MM.1S (cell line): ENCODE data around the gene DCHS1.
A peak's percentile ranks its signal among the peaks of the same experiment; 100 is the strongest.

Experiments used
- DNase-seq: peaks from one replicate; pipeline ENCODE4 v3.0.0-alpha.2; 2015
- H2AFZ ChIP-seq: fragments of 300-600 bp; sonication (generic); 2 replicates; pipeline ENCODE4 v1.6.0; 2016; ENCODE audit warnings: antibody characterized with exemption, low read length
- H3F3A ChIP-seq: fragments of 300-600 bp; sonication (generic); 2 replicates; pipeline ENCODE4 v1.6.1; 2016; ENCODE audit warnings: mild to moderate bottlenecking, antibody characterized with exemption, low read length, moderate library complexity, mixed read lengths; ENCODE audit not compliant: insufficient read depth
- H3K27ac ChIP-seq: fragments of 300-600 bp; sonication (generic); 2 replicates; pipeline ENCODE4 v1.5.1; 2016; ENCODE audit warnings: mild to moderate bottlenecking, low read length
- H3K27me3 ChIP-seq: fragments of 300-600 bp; sonication (generic); replicated peaks from 2 replicates; pipeline ENCODE4 v1.6.0; 2016; ENCODE audit warnings: low read length; ENCODE audit not compliant: insufficient read depth
- H3K36me3 ChIP-seq: fragments of 300-600 bp; sonication (generic); replicated peaks from 2 replicates; pipeline ENCODE4 v1.6.1; 2016; ENCODE audit warnings: mild to moderate bottlenecking, low read length, mixed read lengths; ENCODE audit not compliant: insufficient read depth
- H3K4me1 ChIP-seq: fragments of 300-600 bp; sonication (generic); 2 replicates; pipeline ENCODE4 v1.6.1; 2016; ENCODE audit warnings: low read length, mixed read lengths
- H3K4me2 ChIP-seq: fragments of 300-600 bp; sonication (generic); 2 replicates; pipeline ENCODE4 v1.6.0; 2016; ENCODE audit warnings: low read depth, low read length
- H3K4me3 ChIP-seq: fragments of 300-600 bp; sonication (generic); 2 replicates; pipeline ENCODE4 v1.5.1; 2016; ENCODE audit warnings: low read length, mixed read lengths
- H3K79me2 ChIP-seq: fragments of 300-600 bp; sonication (generic); 2 replicates; pipeline ENCODE4 v1.6.1; 2016; ENCODE audit warnings: mixed run types, low read length, mixed read lengths
- H3K9ac ChIP-seq: fragments of 300-600 bp; sonication (generic); 2 replicates; pipeline ENCODE4 v1.6.1; 2016; ENCODE audit warnings: low read length, mixed read lengths
- H3K9me2 ChIP-seq: fragments of 300-600 bp; sonication (generic); replicated peaks from 2 replicates; pipeline ENCODE4 v1.6.1; 2016; ENCODE audit warnings: mild to moderate bottlenecking, low read length, mixed read lengths; ENCODE audit not compliant: insufficient read depth
- H3K9me3 ChIP-seq: fragments of 300-600 bp; sonication (generic); replicated peaks from 2 replicates; pipeline ENCODE4 v1.6.1; 2016; ENCODE audit warnings: mild to moderate bottlenecking, low read length, mixed read lengths; ENCODE audit not compliant: insufficient read depth
- H4K20me1 ChIP-seq: fragments of 300-600 bp; sonication (generic); 2 replicates; pipeline ENCODE4 v1.6.1; 2016; ENCODE audit warnings: mild to moderate bottlenecking, low read length, moderate library complexity, mixed read lengths; ENCODE audit not compliant: insufficient read depth
- EZH2 ChIP-seq: fragments of 300-600 bp; sonication (generic); optimal IDR thresholded peaks from 2 replicates; pipeline ENCODE3; 2017; ENCODE audit warnings: low read depth, mild to moderate bottlenecking, antibody characterized with exemption, low read length, mixed read lengths
- EZH2phosphoT487 ChIP-seq: fragments of 300-600 bp; sonication (generic); IDR thresholded peaks from 2 replicates; pipeline ENCODE4 v1.6.1; 2018; ENCODE audit warnings: antibody characterized with exemption, low read length
- TF ChIP-seq, protein P1 (sequence below): fragments of 300-600 bp; sonication (generic); IDR thresholded peaks from 2 replicates; pipeline ENCODE4 v1.5.1; 2016; ENCODE audit warnings: antibody characterized with exemption, low read length, mixed read lengths

Gene DCHS1

DNA sequence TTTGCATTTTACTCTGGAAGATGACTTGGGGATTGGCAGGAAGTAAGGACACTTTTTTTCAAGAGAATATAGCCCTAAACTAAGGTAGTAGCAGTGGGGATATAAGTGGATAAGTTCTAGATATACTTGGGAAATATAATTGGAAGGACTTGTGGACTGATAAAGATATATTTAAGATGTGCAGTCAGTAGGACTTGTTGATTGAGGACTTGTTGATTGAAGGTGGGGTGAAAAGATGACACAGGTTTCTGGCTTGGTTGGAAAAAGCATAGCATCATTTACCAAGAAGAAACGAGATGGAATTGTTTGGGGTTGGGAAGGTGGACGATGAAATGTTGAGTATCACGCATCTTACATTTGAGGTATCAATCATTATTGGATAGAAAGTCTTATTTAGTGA lies 42.1 kb downstream of the DCHS1 start:
- no peaks in the 10 kb centered on the region for H3K9me3 ChIP-seq
- peaks cover 22% of the 10 kb centered on the region for H3K79me2 ChIP-seq
- H3K9me2 ChIP-seq: no peaks in the 10 kb centered on the region
- H3K4me1 ChIP-seq: peaks cover 15% of the 10 kb centered on the region; the same call in 1 of the 2 replicates
- no peaks in the 10 kb centered on the region for H4K20me1 ChIP-seq
- H3K9ac ChIP-seq: no peak overlapping the region
- no peaks in the 10 kb centered on the region for H3K36me3 ChIP-seq
- no peak overlapping the region for H3K4me3 ChIP-seq
- peaks cover 11% of the 10 kb centered on the region for H3F3A ChIP-seq
- no peak overlapping the region for H2AFZ ChIP-seq
- peak overlapping the region; percentile 96; the same call in 1 of the 2 replicates for H3K4me2 ChIP-seq
- DNase-seq: no peak
- no peak overlapping the region for H3K27ac ChIP-seq
- H3K27me3 ChIP-seq: no peaks in the 10 kb centered on the region
- TF ChIP-seq EZH2phosphoT487 (no peak), EZH2 (no peak)
- TF ChIP-seq, protein P1, sequence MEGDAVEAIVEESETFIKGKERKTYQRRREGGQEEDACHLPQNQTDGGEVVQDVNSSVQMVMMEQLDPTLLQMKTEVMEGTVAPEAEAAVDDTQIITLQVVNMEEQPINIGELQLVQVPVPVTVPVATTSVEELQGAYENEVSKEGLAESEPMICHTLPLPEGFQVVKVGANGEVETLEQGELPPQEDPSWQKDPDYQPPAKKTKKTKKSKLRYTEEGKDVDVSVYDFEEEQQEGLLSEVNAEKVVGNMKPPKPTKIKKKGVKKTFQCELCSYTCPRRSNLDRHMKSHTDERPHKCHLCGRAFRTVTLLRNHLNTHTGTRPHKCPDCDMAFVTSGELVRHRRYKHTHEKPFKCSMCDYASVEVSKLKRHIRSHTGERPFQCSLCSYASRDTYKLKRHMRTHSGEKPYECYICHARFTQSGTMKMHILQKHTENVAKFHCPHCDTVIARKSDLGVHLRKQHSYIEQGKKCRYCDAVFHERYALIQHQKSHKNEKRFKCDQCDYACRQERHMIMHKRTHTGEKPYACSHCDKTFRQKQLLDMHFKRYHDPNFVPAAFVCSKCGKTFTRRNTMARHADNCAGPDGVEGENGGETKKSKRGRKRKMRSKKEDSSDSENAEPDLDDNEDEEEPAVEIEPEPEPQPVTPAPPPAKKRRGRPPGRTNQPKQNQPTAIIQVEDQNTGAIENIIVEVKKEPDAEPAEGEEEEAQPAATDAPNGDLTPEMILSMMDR: no peak

DNA sequence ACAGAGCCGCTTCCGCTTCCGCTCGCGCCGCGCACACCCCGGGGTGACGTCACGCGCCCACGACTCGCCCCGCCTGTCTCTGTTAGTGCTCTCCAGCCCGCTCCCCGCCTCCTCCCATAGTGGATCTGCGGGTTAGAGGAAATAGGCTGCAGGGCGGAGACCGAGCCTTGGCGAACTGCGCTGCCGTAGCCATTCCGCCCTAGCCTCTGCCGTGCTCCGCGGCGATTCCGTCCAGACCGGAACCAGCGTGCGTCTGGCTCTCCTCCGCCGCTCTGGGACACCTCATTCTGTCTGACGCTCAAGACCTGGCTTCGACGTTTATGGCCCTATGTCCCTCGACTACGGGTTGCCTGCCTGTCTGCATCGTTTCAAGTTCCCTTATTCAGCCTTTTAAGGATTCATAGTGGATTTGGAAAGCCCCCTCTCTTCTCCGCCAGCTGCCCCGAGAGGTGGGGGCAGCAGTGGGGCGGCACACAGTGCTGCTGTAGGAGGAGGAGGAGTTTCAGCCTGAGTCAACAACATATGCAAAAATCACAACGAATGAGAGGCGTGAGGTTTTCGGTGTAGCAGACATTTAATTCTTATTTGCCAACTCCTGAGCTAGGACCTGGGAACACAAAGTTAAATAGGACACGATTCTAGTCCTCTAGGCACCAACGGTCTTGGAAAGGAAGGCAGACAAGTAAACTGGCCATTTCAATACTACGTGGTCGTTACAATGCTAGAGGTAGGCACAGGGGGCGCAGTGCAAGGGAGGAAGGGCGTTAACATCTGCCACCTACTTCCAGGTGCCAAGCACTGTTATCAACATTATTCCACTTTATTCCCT lies 43.2 kb downstream of the DCHS1 start, which contains the start of gene TAF10:
Gene TAF10, minus strand, starts transcription at position 4 of the 829 bp plus-strand sequence. CDS start 27 bp downstream, outside the sequence.
- Histone ChIP-seq H3F3A (peaks cover 17% of the 10 kb centered on the region), H3K4me1 (peaks cover 19% of the 10 kb centered on the region), H3K4me3 (peak within 1 kb of the TSS; percentile 81), H3K9me2 (no peaks in the 10 kb centered on the region), H3K27me3 (no peaks in the 10 kb centered on the region), H3K9ac (peak within 1 kb of the TSS; percentile 90), H3K9me3 (no peaks in the 10 kb centered on the region), H3K79me2 (peaks cover 24% of the 10 kb centered on the region), H3K27ac (peak within 1 kb of the TSS; percentile 94), H3K4me2 (peak within 1 kb of the TSS; percentile 96), H2AFZ (peak within 1 kb of the TSS; percentile 93), H3K36me3 (no peaks in the 10 kb centered on the region), H4K20me1 (no peaks in the 10 kb centered on the region)
- TF ChIP-seq, protein P1: peak; percentile 71
- TF ChIP-seq EZH2 (no peak), EZH2phosphoT487 (no peak)
- DNase-seq: peak; percentile 96

DNA sequence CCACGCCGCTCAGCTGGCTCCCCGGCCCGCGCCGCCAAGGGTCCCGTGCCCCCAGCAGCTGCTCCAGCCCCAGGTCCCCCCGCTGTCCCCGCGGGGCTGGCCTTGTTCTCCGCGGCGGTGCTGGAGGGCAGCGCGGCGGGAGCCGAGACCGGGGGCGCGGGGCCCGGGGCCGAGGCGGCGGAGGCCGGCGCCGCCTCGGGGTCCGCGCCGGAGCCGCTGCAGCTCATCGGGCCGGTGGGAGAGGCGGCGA lies 43.7 kb downstream of the DCHS1 start:
- DNase-seq: no peak
- H3F3A ChIP-seq: peaks cover 21% of the 10 kb centered on the region
- H3K4me2 ChIP-seq: peak overlapping the region; percentile 88
- H3K9ac ChIP-seq: peak overlapping the region; percentile 81
- no peak overlapping the region for H2AFZ ChIP-seq
- H3K27me3 ChIP-seq: no peaks in the 10 kb centered on the region
- H3K9me2 ChIP-seq: no peaks in the 10 kb centered on the region
- H3K4me1 ChIP-seq: peaks cover 24% of the 10 kb centered on the region
- peaks cover 24% of the 10 kb centered on the region for H3K79me2 ChIP-seq
- peak overlapping the region; percentile 78 for H3K4me3 ChIP-seq
- H3K27ac ChIP-seq: peak overlapping the region; percentile 94; the same call in 1 of the 2 replicates
- TF ChIP-seq EZH2phosphoT487 (no peak), EZH2 (no peak)
- TF ChIP-seq, protein P1: no peak
- H3K36me3 ChIP-seq: no peaks in the 10 kb centered on the region
- no peaks in the 10 kb centered on the region for H4K20me1 ChIP-seq
- no peaks in the 10 kb centered on the region for H3K9me3 ChIP-seq
